HL-60 (cell line): ENCODE data around the gene PLEKHG2.

Source experiments
- DNase-seq, 2 experiments: peaks; one replicate each; pipeline ENCODE4 v3.0.0-alpha.2; 2010 to 2020; ENCODE audit warnings: low read depth in 1 of 2, low spot score in 1 of 2
- H3K27ac ChIP-seq: fragments of 250-450 bp; sonication (Bioruptor Pico); replicated peaks from 2 replicates; pipeline ENCODE4 v1.5.1; 2020; ENCODE audit warnings: mild to moderate bottlenecking, moderate library complexity
- H3K27me3 ChIP-seq: fragments of 250-450 bp; sonication (Bioruptor Pico); 2 replicates; pipeline ENCODE4 v1.5.1; 2021; ENCODE audit warnings: mild to moderate bottlenecking, moderate library complexity; ENCODE audit not compliant: insufficient read depth, poor library complexity, severe bottlenecking
- H3K4me3 ChIP-seq: replicated peaks from 2 replicates; pipeline ENCODE4 v1.5.1; 2011; ENCODE audit warnings: mild to moderate bottlenecking, control low read depth, low read length; ENCODE audit not compliant: insufficient read depth
- CTCF ChIP-seq: IDR thresholded peaks from one replicate; pipeline ENCODE4 v1.5.1; 2011; ENCODE audit warnings: low read length, control low read depth, inconsistent platforms; ENCODE audit not compliant: insufficient read depth
- GABPA ChIP-seq: IDR thresholded peaks from 2 replicates; pipeline ENCODE4 v1.6.1; 2012; ENCODE audit warnings: low read depth
- POLR2AphosphoS5 ChIP-seq: IDR thresholded peaks from 2 replicates; pipeline ENCODE4 v1.6.1; 2012; ENCODE audit warnings: low read depth
- REST ChIP-seq: IDR thresholded peaks from 2 replicates; pipeline ENCODE4 v1.6.1; 2012; ENCODE audit warnings: low read depth; ENCODE audit not compliant: insufficient replicate concordance
- SPI1 ChIP-seq: IDR thresholded peaks from 2 replicates; pipeline ENCODE4 v1.6.1; 2012; ENCODE audit warnings: low read depth, mild to moderate bottlenecking, borderline replicate concordance

The PLEKHG2 gene

GRCh38 chr19:39372047-39372802 lies 40.2 kb upstream of the PLEKHG2 start:
- Histone ChIP-seq H3K4me3 (no peak overlapping the region), H3K27me3 (no peaks in the 10 kb centered on the region), H3K27ac (no peak overlapping the region)
- no peak for DNase-seq
- no peak for TF ChIP-seq CTCF
- no peak for TF ChIP-seq REST
- no peak for TF ChIP-seq POLR2AphosphoS5
- no peak for TF ChIP-seq SPI1
- no peak for TF ChIP-seq GABPA

- no peaks in the 10 kb centered on the region for H3K27me3 ChIP-seq
- DNase-seq: no peak
- H3K27ac ChIP-seq: no peak overlapping the region
- H3K4me3 ChIP-seq: no peak overlapping the region
- TF ChIP-seq GABPA: no peak
- TF ChIP-seq POLR2AphosphoS5: no peak
- no peak for TF ChIP-seq CTCF
- no peak for TF ChIP-seq REST
- TF ChIP-seq SPI1: no peak
Observed at GRCh38 chr19:39372941-39373340, 39.5 kb upstream of the PLEKHG2 start.

GRCh38 chr19:39375929-39376328 lies 36.5 kb upstream of the PLEKHG2 start:
- Histone ChIP-seq H3K4me3 (no peak overlapping the region), H3K27me3 (no peaks in the 10 kb centered on the region), H3K27ac (no peak overlapping the region)
- DNase-seq: no peak
- no peak for TF ChIP-seq CTCF
- TF ChIP-seq SPI1: no peak
- no peak for TF ChIP-seq GABPA
- no peak for TF ChIP-seq POLR2AphosphoS5
- TF ChIP-seq REST: no peak
